Caco-2 (cell line): ENCODE results near the gene NEK8. TPM values are rescaled to one million over a fixed set of nuclear protein-coding genes. Genes with fewer than 3 reads are reported as not detected.
A peak's percentile ranks its signal among the peaks of the same experiment; 100 is the strongest.

ENCODE experiments used
- BruUV-seq: library from RNA; stranded (reverse); fragments of 400-500 nt; replicated peaks from 2 replicates; lab custom pipeline; 2021; lab: Mats Ljungman, UMichigan
- CTCF ChIA-PET: fragments of 300-600 bp; sonication (Branson Sonifier 250); formaldehyde crosslinking; loops from one replicate; lab custom pipeline; 2022; ENCODE audit warnings: antibody characterized with exemption; lab: Charles Lee
- POLR2A ChIA-PET: fragments of 300-600 bp; sonication (Branson Sonifier 250); formaldehyde crosslinking; loops from one replicate; lab custom pipeline; 2022; ENCODE audit warnings: antibody characterized with exemption; lab: Charles Lee
- DNase-seq, 2 experiments: peaks; one replicate each; pipeline versions ENCODE4 v3.0.0 to v3.0.0-alpha.2; 2020 to 2022
- H3K27me3 ChIP-seq: replicated peaks from 2 replicates; pipeline ENCODE4 v1.6.0; 2011; ENCODE audit warnings: low read length; ENCODE audit not compliant: control insufficient read depth, insufficient read depth
- H3K36me3 ChIP-seq: 2 replicates; pipeline ENCODE4 v1.5.1; 2011; ENCODE audit warnings: low read length; ENCODE audit not compliant: control insufficient read depth, insufficient read depth
- H3K4me1 ChIP-seq: fragments of 250-450 bp; sonication (Bioruptor Pico); 2 replicates; pipeline ENCODE4 v1.5.1; 2020; ENCODE audit warnings: mild to moderate bottlenecking
- H3K4me3 ChIP-seq: 2 replicates; pipeline ENCODE4 v1.5.1; 2011; ENCODE audit warnings: low read depth, mild to moderate bottlenecking, control low read depth, low read length
- H3K9me3 ChIP-seq: fragments of 250-450 bp; sonication (Bioruptor Pico); 2 replicates; pipeline ENCODE4 v1.5.1; 2020; ENCODE audit warnings: mild to moderate bottlenecking, moderate library complexity
- H3K27ac Mint-ChIP-seq: one replicate; pipeline ENCODE4 v1.8.0; 2022; ENCODE audit warnings: mixed read lengths; ENCODE audit not compliant: unreplicated experiment
- H3K27me3 Mint-ChIP-seq: one replicate; pipeline ENCODE4 v1.8.0; 2022; ENCODE audit warnings: mixed read lengths; ENCODE audit not compliant: insufficient read depth, unreplicated experiment
- H3K36me3 Mint-ChIP-seq: one replicate; pipeline ENCODE4 v1.8.0; 2022; ENCODE audit warnings: mild to moderate bottlenecking, mixed read lengths; ENCODE audit not compliant: insufficient read depth, unreplicated experiment
- H3K4me1 Mint-ChIP-seq: one replicate; pipeline ENCODE4 v1.8.0; 2022; ENCODE audit warnings: low read depth, mixed read lengths; ENCODE audit not compliant: unreplicated experiment
- H3K4me3 Mint-ChIP-seq: one replicate; pipeline ENCODE4 v1.8.0; 2022; ENCODE audit warnings: mild to moderate bottlenecking, moderate library complexity, mixed read lengths; ENCODE audit not compliant: unreplicated experiment
- H3K9me3 Mint-ChIP-seq: one replicate; pipeline ENCODE4 v1.8.0; 2022; ENCODE audit warnings: mixed read lengths; ENCODE audit not compliant: unreplicated experiment
- intact Hi-C: fragments of 100-400 bp; cut with micrococcal nuclease; formaldehyde crosslinking; loops from one replicate; pipeline ENCODE4 v1.10.0; 2022; ENCODE audit not compliant: unreplicated experiment
- total RNA-seq: library from RNA; stranded (reverse); gene quantifications from 2 replicates; pipeline ENCODE4 v1.2.3, GENCODE V29; 2022
- TF ChIP-seq, protein P1 (sequence below), 2 experiments: fragments of 200-600 bp in 1 of 2; IDR thresholded peaks; 1 replicate in 1 of 2; 2 replicates in 1 of 2; pipeline versions ENCODE4 v1.5.1 to v1.8.0; 2011 to 2022; ENCODE audit warnings: antibody characterized with exemption in 1 of 2, control low read depth in 1 of 2, inconsistent platforms in 1 of 2, low read depth in 1 of 2, low read length in 1 of 2, mild to moderate bottlenecking in 1 of 2, moderate library complexity in 1 of 2; ENCODE audit not compliant: insufficient read depth in 1 of 2, severe bottlenecking in 1 of 2, unreplicated experiment in 1 of 2

Gene NEK8
- total RNA-seq, 1 experiment from 2014 or later: 11.0 TPM

- TF ChIP-seq, protein P1, sequence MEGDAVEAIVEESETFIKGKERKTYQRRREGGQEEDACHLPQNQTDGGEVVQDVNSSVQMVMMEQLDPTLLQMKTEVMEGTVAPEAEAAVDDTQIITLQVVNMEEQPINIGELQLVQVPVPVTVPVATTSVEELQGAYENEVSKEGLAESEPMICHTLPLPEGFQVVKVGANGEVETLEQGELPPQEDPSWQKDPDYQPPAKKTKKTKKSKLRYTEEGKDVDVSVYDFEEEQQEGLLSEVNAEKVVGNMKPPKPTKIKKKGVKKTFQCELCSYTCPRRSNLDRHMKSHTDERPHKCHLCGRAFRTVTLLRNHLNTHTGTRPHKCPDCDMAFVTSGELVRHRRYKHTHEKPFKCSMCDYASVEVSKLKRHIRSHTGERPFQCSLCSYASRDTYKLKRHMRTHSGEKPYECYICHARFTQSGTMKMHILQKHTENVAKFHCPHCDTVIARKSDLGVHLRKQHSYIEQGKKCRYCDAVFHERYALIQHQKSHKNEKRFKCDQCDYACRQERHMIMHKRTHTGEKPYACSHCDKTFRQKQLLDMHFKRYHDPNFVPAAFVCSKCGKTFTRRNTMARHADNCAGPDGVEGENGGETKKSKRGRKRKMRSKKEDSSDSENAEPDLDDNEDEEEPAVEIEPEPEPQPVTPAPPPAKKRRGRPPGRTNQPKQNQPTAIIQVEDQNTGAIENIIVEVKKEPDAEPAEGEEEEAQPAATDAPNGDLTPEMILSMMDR (IDR thresholded peaks at IDR 0.05; ENCODE audit: insufficient read depth in 1 of 2, low read depth in 1 of 2, low read length in 1 of 2, severe bottlenecking in 1 of 2, unreplicated experiment in 1 of 2): no peak
- peaks cover 31% of the 10 kb centered on the region for H3K4me1 ChIP-seq
- no peaks in the 10 kb centered on the region for H3K9me3 ChIP-seq
- intact Hi-C loops: no loop called here
- Mint-ChIP-seq H3K27me3 (no peaks in the 10 kb centered on the region), H3K36me3 (peaks cover 90% of the 10 kb centered on the region), H3K9me3 (no peaks in the 10 kb centered on the region), H3K4me1 (peaks cover 26% of the 10 kb centered on the region), H3K27ac (no peak overlapping the region), H3K4me3 (no peak overlapping the region)
- DNase-seq: no peak
- ChIA-PET POLR2A (interaction anchor here (0.6 to 3.7 kb wide), 2 partner anchors 11 to 19 kb away, joined by 4 to 29 read pairs; partner anchors contain the start of genes PROCA1 and RPL23A), CTCF (no interaction called here)
- peaks cover 25% of the 10 kb centered on the region for H3K36me3 ChIP-seq
- H3K4me3 ChIP-seq: no peak overlapping the region
- BruUV-seq: no TSS peak
- no peaks in the 10 kb centered on the region for H3K27me3 ChIP-seq
Observed at GRCh38 chr17:28700278-28700677, 28.3 kb upstream of the NEK8 start.

- POLR2A ChIA-PET: interaction anchor here (1.9 kb wide), 1 partner anchor 19 kb away, joined by 9 read pairs; the partner anchor contains the start of gene RPL23A
- Mint-ChIP-seq H3K27me3 (no peaks in the 10 kb centered on the region), H3K27ac (no peak overlapping the region), H3K4me3 (no peak overlapping the region), H3K36me3 (peaks cover 90% of the 10 kb centered on the region), H3K4me1 (peaks cover 26% of the 10 kb centered on the region), H3K9me3 (no peaks in the 10 kb centered on the region)
- Histone ChIP-seq H3K4me3 (no peak overlapping the region), H3K9me3 (no peaks in the 10 kb centered on the region), H3K36me3 (peaks cover 24% of the 10 kb centered on the region), H3K27me3 (no peaks in the 10 kb centered on the region), H3K4me1 (peaks cover 31% of the 10 kb centered on the region)
- BruUV-seq: no TSS peak
- CTCF ChIA-PET: no interaction called here
- no peak for DNase-seq
- intact Hi-C loops: no loop called here
- TF ChIP-seq, protein P1 (IDR thresholded peaks at IDR 0.05; ENCODE audit: insufficient read depth in 1 of 2, low read depth in 1 of 2, low read length in 1 of 2, severe bottlenecking in 1 of 2, unreplicated experiment in 1 of 2): no peak
Observed at GRCh38 chr17:28700830-28701492, 27.6 kb upstream of the NEK8 start.

- Mint-ChIP-seq H3K27me3 (no peaks in the 10 kb centered on the region), H3K9me3 (no peaks in the 10 kb centered on the region), H3K27ac (peak overlapping the region; percentile 77), H3K4me3 (no peak overlapping the region), H3K36me3 (peaks cover 84% of the 10 kb centered on the region), H3K4me1 (peaks cover 18% of the 10 kb centered on the region)
- POLR2A ChIA-PET: interaction anchor here (0.6 to 1.9 kb wide), 2 partner anchors 18 to 52 kb away, joined by 3 to 9 read pairs; partner anchors contain the start of gene RPL23A
- H3K4me1 ChIP-seq: peaks cover 25% of the 10 kb centered on the region
- TF ChIP-seq, protein P1 (IDR thresholded peaks at IDR 0.05; ENCODE audit: insufficient read depth in 1 of 2, low read depth in 1 of 2, low read length in 1 of 2, severe bottlenecking in 1 of 2, unreplicated experiment in 1 of 2): no peak
- DNase-seq: no peak
- no TSS peak for BruUV-seq
- intact Hi-C loops: no loop called here
- H3K4me3 ChIP-seq: no peak overlapping the region
- CTCF ChIA-PET: no interaction called here
- H3K36me3 ChIP-seq: peaks cover 22% of the 10 kb centered on the region
- no peaks in the 10 kb centered on the region for H3K9me3 ChIP-seq
- no peaks in the 10 kb centered on the region for H3K27me3 ChIP-seq
Observed at GRCh38 chr17:28702026-28702751, 26.4 kb upstream of the NEK8 start.
